ENCODE data around the gene MOCOS. TPM values are rescaled to one million over a fixed set of nuclear protein-coding genes. Genes with fewer than 3 reads are reported as not detected.

Gene MOCOS
- total and polyA plus RNA-seq, 2 of the 8 experiments (the other 6 are each of a cell fraction or from before 2014, with no cell fraction given): 4.7 to 5.8 TPM

GRCh38 chr18:36303211-36303844 is 116.0 kb downstream of the MOCOS start:
- no peak overlapping the region for H4K8ac ChIP-seq (ENCODE audit: extremely low read depth, insufficient read depth, low read length)
- no peak overlapping the region for H2BK5ac ChIP-seq (ENCODE audit: low read depth, low read length)
- no peak overlapping the region for H2AK5ac ChIP-seq (ENCODE audit: low read depth, low read length)
- H3K14ac ChIP-seq (ENCODE audit: insufficient read length): no peak overlapping the region
- no peak overlapping the region for H2BK12ac ChIP-seq (ENCODE audit: low read depth, low read length)
- H3K9me3 ChIP-seq (ENCODE audit: insufficient read depth in 2 of 2, low read depth in 1 of 2, low read length in 1 of 2): no peaks in the 10 kb centered on the region
- no peaks in the 10 kb centered on the region; the same call in 1 of the 2 replicates for H3K23me2 ChIP-seq (ENCODE audit: low read depth, low read length)
- H3K36me3 ChIP-seq (ENCODE audit: control insufficient read depth in 2 of 4, insufficient read depth in 4 of 4, low read length in 3 of 4): no peaks in the 10 kb centered on the region
- POLR2A ChIA-PET (ENCODE audit: partially characterized antibody): no interaction called here
- no peak overlapping the region for H3K4me2 ChIP-seq (ENCODE audit: insufficient read depth in 1 of 2, low read depth in 2 of 2, low read length in 2 of 2)
- H3K18ac ChIP-seq (ENCODE audit: extremely low read depth, low read length): no peak overlapping the region
- H4K5ac ChIP-seq (ENCODE audit: insufficient read length, low read depth, low read length): no peak overlapping the region
- no peak for DNase-seq (ENCODE audit: low read depth in 1 of 2, low spot score in 2 of 2)
- peaks cover 0 to 13% of the 10 kb centered on the region in 2 experiments; a peak in 2 of 4 replicates for H3K79me2 ChIP-seq (ENCODE audit: control insufficient read depth in 1 of 2, insufficient read depth in 2 of 2, low read length in 2 of 2)
- H3K23ac ChIP-seq (ENCODE audit: insufficient read length): no peak overlapping the region
- TF ChIP-seq TCF12 (IDR thresholded peaks at IDR 0.05; ENCODE audit: low read depth, low read length): no peak
- TF ChIP-seq SIRT6 (IDR thresholded peaks at IDR 0.05; ENCODE audit: low read length): no peak
- TF ChIP-seq KDM5A (IDR thresholded peaks at IDR 0.05; ENCODE audit: low read length): no peak
- TF ChIP-seq CBX5 (IDR thresholded peaks at IDR 0.05; ENCODE audit: low read depth, low read length): no peak
- no peak for TF ChIP-seq ZNF274 (IDR thresholded peaks at IDR 0.05; ENCODE audit: borderline replicate concordance, extremely low read depth, low read length)
- TF ChIP-seq BCL11A (IDR thresholded peaks at IDR 0.05; ENCODE audit: low read depth in 2 of 2, low read length in 2 of 2): no peak
- TF ChIP-seq SUZ12 (IDR thresholded peaks at IDR 0.05; ENCODE audit: low read length): no peak
- H3K27me3 ChIP-seq (replicated peaks in 1 of 4; ENCODE audit: control insufficient read depth in 3 of 4, extremely low read depth in 1 of 4, insufficient read depth in 3 of 4, low read length in 3 of 4): peaks cover 2 to 11% (median 8%) of the 10 kb centered on the region in 4 experiments; a peak in 6 of 7 replicates
- peaks cover 4% of the 10 kb centered on the region in 2 experiments for H4K20me1 ChIP-seq (replicated peaks in 1 of 2; ENCODE audit: control insufficient read depth in 1 of 2, insufficient read depth in 2 of 2, low read length in 2 of 2)
- no peak overlapping the region for H3K4ac ChIP-seq (replicated peaks; ENCODE audit: insufficient read length, low read depth, low read length)
- no peak overlapping the region for H3K9ac ChIP-seq (replicated peaks in 1 of 4; ENCODE audit: extremely low read depth in 1 of 4, low read depth in 3 of 4, low read length in 3 of 4)
- WGBS, 2 experiments (ENCODE audit: extremely low coverage in 1 of 2, insufficient coverage in 1 of 2, insufficient read length in 1 of 2, insufficient replicate concordance in 2 of 2, low coverage in 1 of 2, low lambda C conversion rate in 2 of 2, missing lambda C conversion rate in 1 of 2): 88% methylated on average over 6 of the region's 6 CpGs; no CpG with 5 or more reads in 1 of the 2 experiments
- no peak for FAIRE-seq
- H3K4me1 ChIP-seq (replicated peaks in 1 of 4; ENCODE audit: control insufficient read depth in 3 of 4, insufficient read depth in 4 of 4, low read length in 3 of 4): peaks cover 0 to 7% (median 6%) of the 10 kb centered on the region in 4 experiments; a peak in 3 of 7 replicates
- no peak overlapping the region for H2AFZ ChIP-seq (ENCODE audit: low read length)
- no peak overlapping the region for H3K4me3 ChIP-seq (ENCODE audit: extremely low read depth in 1 of 4, insufficient read depth in 2 of 4, low read depth in 3 of 4, low read length in 4 of 4)
- no peak overlapping the region for H2BK120ac ChIP-seq (replicated peaks; ENCODE audit: low read depth, low read length)
- no peak overlapping the region for H3K56ac ChIP-seq (replicated peaks; ENCODE audit: insufficient read length, low read depth, low read length)
- H3K27ac ChIP-seq (ENCODE audit: low read depth, low read length): no peak overlapping the region
- CTCF ChIA-PET (ENCODE audit: partially characterized antibody): interaction anchor here (1.0 to 2.1 kb wide), 6 partner anchors 56 to 358 kb away, joined by 3 to 8 read pairs (median 4); no protein-coding TSS in a partner anchor
- no peak overlapping the region for H4K91ac ChIP-seq (replicated peaks; ENCODE audit: insufficient read length, low read length)
- no peak overlapping the region for H2BK20ac ChIP-seq (ENCODE audit: low read length)
- peaks cover 4% of the 10 kb centered on the region; the same call in 1 of the 2 replicates for H3K79me1 ChIP-seq (ENCODE audit: low read depth, low read length)
- no peak overlapping the region for H2BK15ac ChIP-seq (ENCODE audit: low read length)

All from H1 (cell line).